ENCODE measurements around the gene RPS27A.
"Not testable (repeated sequence)": the region's sequence is repeated elsewhere in the genome, so short reads cannot be mapped to it uniquely, and the experiment has no call there.

GRCh38 chr2:55274346-55274745 lies 41.9 kb downstream of the RPS27A start:
- TF ChIP-seq, protein P1, sequence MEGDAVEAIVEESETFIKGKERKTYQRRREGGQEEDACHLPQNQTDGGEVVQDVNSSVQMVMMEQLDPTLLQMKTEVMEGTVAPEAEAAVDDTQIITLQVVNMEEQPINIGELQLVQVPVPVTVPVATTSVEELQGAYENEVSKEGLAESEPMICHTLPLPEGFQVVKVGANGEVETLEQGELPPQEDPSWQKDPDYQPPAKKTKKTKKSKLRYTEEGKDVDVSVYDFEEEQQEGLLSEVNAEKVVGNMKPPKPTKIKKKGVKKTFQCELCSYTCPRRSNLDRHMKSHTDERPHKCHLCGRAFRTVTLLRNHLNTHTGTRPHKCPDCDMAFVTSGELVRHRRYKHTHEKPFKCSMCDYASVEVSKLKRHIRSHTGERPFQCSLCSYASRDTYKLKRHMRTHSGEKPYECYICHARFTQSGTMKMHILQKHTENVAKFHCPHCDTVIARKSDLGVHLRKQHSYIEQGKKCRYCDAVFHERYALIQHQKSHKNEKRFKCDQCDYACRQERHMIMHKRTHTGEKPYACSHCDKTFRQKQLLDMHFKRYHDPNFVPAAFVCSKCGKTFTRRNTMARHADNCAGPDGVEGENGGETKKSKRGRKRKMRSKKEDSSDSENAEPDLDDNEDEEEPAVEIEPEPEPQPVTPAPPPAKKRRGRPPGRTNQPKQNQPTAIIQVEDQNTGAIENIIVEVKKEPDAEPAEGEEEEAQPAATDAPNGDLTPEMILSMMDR (IDR thresholded peaks at IDR 0.05 in 4 of 5, conservative IDR thresholded peaks at IDR 0.05 in 1 of 5): not testable (repeated sequence)
- not testable (repeated sequence) for TF ChIP-seq POLR2A (IDR thresholded peaks at IDR 0.05)

Data from gastrocnemius medialis (tissue), 4 donors.